Prostate gland (tissue), 2 donors: ENCODE results near the gene PTPRA.

Experiments
- CTCF ChIP-seq, 4 experiments: fragments of 200-600 bp in 2 of 4; fragments of 450-650 bp in 2 of 4; sonication (generic) in 2 of 4; IDR thresholded peaks; 1 replicate in 3 of 4; 2 replicates in 1 of 4; pipeline ENCODE4 v1.5.1; 2016 to 2019; ENCODE audit warnings: antibody characterized with exemption in 4 of 4, mild to moderate bottlenecking in 2 of 4, moderate library complexity in 2 of 4
- POLR2A ChIP-seq: fragments of 450-650 bp; IDR thresholded peaks from one replicate; pipeline ENCODE4 v1.6.1; 2016; ENCODE audit warnings: antibody characterized with exemption, mild to moderate bottlenecking
- POLR2AphosphoS5 ChIP-seq: sonication (generic); formaldehyde crosslinking; IDR thresholded peaks from one replicate; pipeline ENCODE4 v1.6.1; 2017; ENCODE audit warnings: antibody characterized with exemption

- TF ChIP-seq CTCF (IDR thresholded peaks at IDR 0.05) = no peak
- TF ChIP-seq POLR2A = no peak
- no peak for TF ChIP-seq POLR2AphosphoS5
Measured at GRCh38 chr20:2838847-2839671, 34.2 kb upstream of the PTPRA start.
